Liver (tissue), 9 donors: ENCODE measurements around the gene MCU. TPM values are rescaled to one million over a fixed set of nuclear protein-coding genes. Genes with fewer than 3 reads are reported as not detected.
A peak's percentile ranks its signal among the peaks of the same experiment; 100 is the strongest.

Experiments
- DNase-seq: peaks from one replicate; pipeline ENCODE4 v3.0.0-alpha.2; 2017; ENCODE audit warnings: low spot score
- H3K27ac ChIP-seq, 2 donors: one replicate each; pipeline ENCODE4 v1.7.0; 2013; ENCODE audit warnings: inconsistent platforms in 2 of 2, low read length in 2 of 2, control low read depth in 1 of 2, low read depth in 1 of 2, mild to moderate bottlenecking in 1 of 2
- H3K27me3 ChIP-seq, 4 donors: one replicate each; pipeline versions ENCODE4 v1.6.1 to v1.7.0; 2013; ENCODE audit warnings: low read length in 3 of 4, inconsistent platforms in 1 of 4, mild to moderate bottlenecking in 1 of 4, moderate library complexity in 1 of 4; ENCODE audit not compliant: control insufficient read depth in 4 of 4, insufficient read depth in 4 of 4
- H3K36me3 ChIP-seq, 4 donors: one replicate each; pipeline versions ENCODE4 v1.6.1 to v1.7.0; 2013; ENCODE audit warnings: low read length in 3 of 4, mild to moderate bottlenecking in 3 of 4, low read depth in 1 of 4, moderate library complexity in 1 of 4; ENCODE audit not compliant: control insufficient read depth in 4 of 4, insufficient read depth in 3 of 4
- H3K4me1 ChIP-seq, 4 donors: one replicate each; pipeline versions ENCODE4 v1.6.1 to v1.7.0; 2013; ENCODE audit warnings: low read length in 3 of 4, mild to moderate bottlenecking in 3 of 4, moderate library complexity in 1 of 4; ENCODE audit not compliant: control insufficient read depth in 4 of 4, insufficient read depth in 4 of 4
- H3K4me3 ChIP-seq, 3 donors: one replicate each; pipeline versions ENCODE4 v1.6.1 to v1.7.0; 2013; ENCODE audit warnings: low read length in 3 of 3, control low read depth in 1 of 3, low read depth in 1 of 3, mild to moderate bottlenecking in 1 of 3
- H3K9ac ChIP-seq, 2 donors: one replicate each; pipeline ENCODE4 v1.7.0; 2013; ENCODE audit warnings: low read length in 2 of 2, mild to moderate bottlenecking in 2 of 2, moderate library complexity in 2 of 2, control low read depth in 1 of 2, low read depth in 1 of 2
- H3K9me3 ChIP-seq, 4 donors: one replicate each; pipeline versions ENCODE4 v1.6.1 to v1.7.0; 2013; ENCODE audit warnings: low read length in 3 of 4; ENCODE audit not compliant: control insufficient read depth in 4 of 4
- EGR1 ChIP-seq, 2 donors: IDR thresholded peaks; 2 replicates each; pipeline ENCODE4 v1.6.1; 2016 to 2018; ENCODE audit warnings: antibody characterized with exemption in 2 of 2, low read depth in 2 of 2
- FOXA1 ChIP-seq: IDR thresholded peaks from 2 replicates; pipeline ENCODE4 v1.6.1; 2016; ENCODE audit warnings: antibody characterized with exemption
- FOXA2 ChIP-seq: IDR thresholded peaks from 2 replicates; pipeline ENCODE4 v1.6.1; 2016; ENCODE audit warnings: antibody characterized with exemption
- GABPA ChIP-seq, 2 donors: IDR thresholded peaks in 1 of 2; conservative IDR thresholded peaks in 1 of 2; 2 replicates each; pipeline ENCODE4 v1.6.1; 2016; ENCODE audit warnings: antibody characterized with exemption in 2 of 2, mild to moderate bottlenecking in 1 of 2, moderate library complexity in 1 of 2
- HNF4A ChIP-seq, 2 donors: conservative IDR thresholded peaks; 2 replicates each; pipeline ENCODE4 v1.6.1; 2016; ENCODE audit warnings: antibody characterized with exemption in 2 of 2, mild to moderate bottlenecking in 2 of 2
- HNF4G ChIP-seq: IDR thresholded peaks from 2 replicates; pipeline ENCODE4 v1.6.1; 2016; ENCODE audit warnings: antibody characterized with exemption
- JUND ChIP-seq, 2 donors: IDR thresholded peaks; 2 replicates each; pipeline ENCODE4 v1.6.1; 2016; ENCODE audit warnings: antibody characterized with exemption in 2 of 2
- NR2F2 ChIP-seq: IDR thresholded peaks from 2 replicates; pipeline ENCODE4 v1.6.1; 2016; ENCODE audit warnings: antibody characterized with exemption
- RAD21 ChIP-seq, 2 donors: IDR thresholded peaks; 2 replicates each; pipeline ENCODE4 v1.6.1; 2016; ENCODE audit warnings: antibody characterized with exemption in 2 of 2, mild to moderate bottlenecking in 2 of 2
- REST ChIP-seq: IDR thresholded peaks from 2 replicates; pipeline ENCODE4 v1.6.1; 2016; ENCODE audit warnings: antibody characterized with exemption, mild to moderate bottlenecking
- RXRA ChIP-seq, 2 donors: IDR thresholded peaks; 2 replicates each; pipeline ENCODE4 v1.6.1; 2017 to 2018; ENCODE audit warnings: antibody characterized with exemption in 2 of 2, mild to moderate bottlenecking in 1 of 2
- SP1 ChIP-seq: IDR thresholded peaks from 2 replicates; pipeline ENCODE4 v1.6.1; 2018; ENCODE audit warnings: antibody characterized with exemption, mild to moderate bottlenecking
- TAF1 ChIP-seq: conservative IDR thresholded peaks from 2 replicates; pipeline ENCODE4 v1.6.1; 2016; ENCODE audit warnings: antibody characterized with exemption, mild to moderate bottlenecking
- YY1 ChIP-seq: IDR thresholded peaks from 2 replicates; pipeline ENCODE4 v1.6.1; 2016; ENCODE audit warnings: antibody characterized with exemption, mild to moderate bottlenecking
- ZBTB33 ChIP-seq: IDR thresholded peaks from 2 replicates; pipeline ENCODE4 v1.6.1; 2016; ENCODE audit warnings: antibody characterized with exemption
- WGBS: extraction: QIAGEN DNeasy Blood & Tissue Kit; methylation state at CpG from one replicate; pipeline ENCODE4 v1.1.7; 2013; 5-methylcytosine and 5-hydroxymethylcytosine counted together
- polyA plus RNA-seq, 2 donors: library from polyadenylated mRNA; stranded (reverse) in 1 of 2; unstranded in 1 of 2; fragments of 200-250 nt in 1 of 2; fragments of >200 nt in 1 of 2; fragmentation: Nextera tagmentation in 1 of 2; extraction: Ambion mirVana in 1 of 2; gene quantifications; one replicate each; pipeline versions ENCODE4 v1.2.1 to v1.2.3, GENCODE V29; 2013 to 2015
- total RNA-seq, 2 donors: library from RNA; depleted of rRNA; stranded (reverse); fragments of >200 nt; gene quantifications; one replicate each; pipeline ENCODE4 v1.2.3, GENCODE V29; 2014
- TF ChIP-seq, protein P1 (sequence below): IDR thresholded peaks from 2 replicates; pipeline ENCODE4 v1.6.1; 2016; ENCODE audit warnings: antibody characterized with exemption
- TF ChIP-seq, protein P2 (sequence below): fragments of 150-350 bp; IDR thresholded peaks from 2 replicates; pipeline ENCODE4 v1.5.1; 2017; ENCODE audit warnings: improper control_type of control experiment, low read depth, low read length; ENCODE audit not compliant: missing input control
- donor health status: healthy.
- donor health status: healthy.
- donor health status: healthy.
- donor health status: healthy.
- donor health status: healthy.

Gene MCU
- total and polyA plus RNA-seq, 4 donors, result 6.4 to 13.0 (median 8.8) TPM

GRCh38 chr10:72832701-72833100 is 140.8 kb downstream of the MCU start:
- Histone ChIP-seq H3K27ac (no peak overlapping the region), H3K9me3 (no peaks in the 10 kb centered on the region), H3K9ac (no peak overlapping the region), H3K27me3 (no peaks in the 10 kb centered on the region), H3K36me3 (no peaks in the 10 kb centered on the region), H3K4me1 (no peaks in the 10 kb centered on the region), H3K4me3 (no peak overlapping the region)
- DNase-seq, result no peak
- TF ChIP-seq, protein P1, sequence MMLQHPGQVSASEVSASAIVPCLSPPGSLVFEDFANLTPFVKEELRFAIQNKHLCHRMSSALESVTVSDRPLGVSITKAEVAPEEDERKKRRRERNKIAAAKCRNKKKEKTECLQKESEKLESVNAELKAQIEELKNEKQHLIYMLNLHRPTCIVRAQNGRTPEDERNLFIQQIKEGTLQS, result no peak
- TF ChIP-seq FOXA2 (no peak), TAF1 (no peak), JUND (IDR thresholded peaks at IDR 0.05) (no peak), EGR1 (IDR thresholded peaks at IDR 0.05; ENCODE audit: low read depth in 2 of 2) (no peak), GABPA (IDR thresholded peaks at IDR 0.05 in 1 of 2, conservative IDR thresholded peaks at IDR 0.05 in 1 of 2) (no peak), SP1 (no peak)
- TF ChIP-seq, protein P2, sequence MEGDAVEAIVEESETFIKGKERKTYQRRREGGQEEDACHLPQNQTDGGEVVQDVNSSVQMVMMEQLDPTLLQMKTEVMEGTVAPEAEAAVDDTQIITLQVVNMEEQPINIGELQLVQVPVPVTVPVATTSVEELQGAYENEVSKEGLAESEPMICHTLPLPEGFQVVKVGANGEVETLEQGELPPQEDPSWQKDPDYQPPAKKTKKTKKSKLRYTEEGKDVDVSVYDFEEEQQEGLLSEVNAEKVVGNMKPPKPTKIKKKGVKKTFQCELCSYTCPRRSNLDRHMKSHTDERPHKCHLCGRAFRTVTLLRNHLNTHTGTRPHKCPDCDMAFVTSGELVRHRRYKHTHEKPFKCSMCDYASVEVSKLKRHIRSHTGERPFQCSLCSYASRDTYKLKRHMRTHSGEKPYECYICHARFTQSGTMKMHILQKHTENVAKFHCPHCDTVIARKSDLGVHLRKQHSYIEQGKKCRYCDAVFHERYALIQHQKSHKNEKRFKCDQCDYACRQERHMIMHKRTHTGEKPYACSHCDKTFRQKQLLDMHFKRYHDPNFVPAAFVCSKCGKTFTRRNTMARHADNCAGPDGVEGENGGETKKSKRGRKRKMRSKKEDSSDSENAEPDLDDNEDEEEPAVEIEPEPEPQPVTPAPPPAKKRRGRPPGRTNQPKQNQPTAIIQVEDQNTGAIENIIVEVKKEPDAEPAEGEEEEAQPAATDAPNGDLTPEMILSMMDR, result no peak

GRCh38 chr10:72834183-72834825 is 142.4 kb downstream of the MCU start:
- no peaks in the 10 kb centered on the region for H3K9me3 ChIP-seq
- H3K36me3 ChIP-seq, result no peaks in the 10 kb centered on the region
- no peaks in the 10 kb centered on the region for H3K27me3 ChIP-seq
- H3K9ac ChIP-seq, result no peak overlapping the region
- no peak overlapping the region for H3K27ac ChIP-seq
- no peaks in the 10 kb centered on the region for H3K4me1 ChIP-seq
- DNase-seq, result no peak
- no peak overlapping the region for H3K4me3 ChIP-seq
- 76% methylated on average over 5 of the region's 5 CpGs for WGBS
- no peak for TF ChIP-seq HNF4A (conservative IDR thresholded peaks at IDR 0.05)
- no peak for TF ChIP-seq FOXA1
- TF ChIP-seq GABPA (IDR thresholded peaks at IDR 0.05 in 1 of 2, conservative IDR thresholded peaks at IDR 0.05 in 1 of 2), result no peak
- TF ChIP-seq HNF4G, result no peak
- TF ChIP-seq, protein P2, result peak; percentile 73
- peak; percentile 97 to 98 for TF ChIP-seq RAD21 (IDR thresholded peaks at IDR 0.05)
- TF ChIP-seq EGR1 (IDR thresholded peaks at IDR 0.05; ENCODE audit: low read depth in 2 of 2), result no peak
- no peak for TF ChIP-seq REST
- no peak for TF ChIP-seq RXRA (IDR thresholded peaks at IDR 0.05)
- no peak for TF ChIP-seq NR2F2
- TF ChIP-seq ZBTB33, result no peak
- TF ChIP-seq TAF1, result no peak
- TF ChIP-seq SP1, result no peak
- TF ChIP-seq YY1, result no peak
- no peak for TF ChIP-seq JUND (IDR thresholded peaks at IDR 0.05)
